ENCODE measurements around the gene TLE6. TPM values are rescaled to one million over a fixed set of nuclear protein-coding genes. Genes with fewer than 3 reads are reported as not detected.

Gene TLE6
- total and polyA plus RNA-seq, 2 of the 13 experiments (the other 11 are each of a cell fraction or from before 2014, with no cell fraction given), result 0.24 to 5.5 TPM

GRCh38 chr19:3036119-3036976 is 59.0 kb downstream of the TLE6 start (continued):
- TF ChIP-seq, protein P1, sequence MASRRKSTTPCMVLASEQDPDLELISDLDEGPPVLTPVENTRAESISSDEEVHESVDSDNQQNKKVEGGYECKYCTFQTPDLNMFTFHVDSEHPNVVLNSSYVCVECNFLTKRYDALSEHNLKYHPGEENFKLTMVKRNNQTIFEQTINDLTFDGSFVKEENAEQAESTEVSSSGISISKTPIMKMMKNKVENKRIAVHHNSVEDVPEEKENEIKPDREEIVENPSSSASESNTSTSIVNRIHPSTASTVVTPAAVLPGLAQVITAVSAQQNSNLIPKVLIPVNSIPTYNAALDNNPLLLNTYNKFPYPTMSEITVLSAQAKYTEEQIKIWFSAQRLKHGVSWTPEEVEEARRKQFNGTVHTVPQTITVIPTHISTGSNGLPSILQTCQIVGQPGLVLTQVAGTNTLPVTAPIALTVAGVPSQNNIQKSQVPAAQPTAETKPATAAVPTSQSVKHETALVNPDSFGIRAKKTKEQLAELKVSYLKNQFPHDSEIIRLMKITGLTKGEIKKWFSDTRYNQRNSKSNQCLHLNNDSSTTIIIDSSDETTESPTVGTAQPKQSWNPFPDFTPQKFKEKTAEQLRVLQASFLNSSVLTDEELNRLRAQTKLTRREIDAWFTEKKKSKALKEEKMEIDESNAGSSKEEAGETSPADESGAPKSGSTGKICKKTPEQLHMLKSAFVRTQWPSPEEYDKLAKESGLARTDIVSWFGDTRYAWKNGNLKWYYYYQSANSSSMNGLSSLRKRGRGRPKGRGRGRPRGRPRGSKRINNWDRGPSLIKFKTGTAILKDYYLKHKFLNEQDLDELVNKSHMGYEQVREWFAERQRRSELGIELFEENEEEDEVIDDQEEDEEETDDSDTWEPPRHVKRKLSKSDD (CRISPR knock-in tag; IDR thresholded peaks at IDR 0.05; ENCODE audit: low read depth), result no peak
- peak; percentile 76 for TF ChIP-seq RXRA (CRISPR knock-in tag; IDR thresholded peaks at IDR 0.05)
- no peak for TF ChIP-seq CHD2 (IDR thresholded peaks at IDR 0.05; ENCODE audit: low read depth, low read length)
- no peak for TF ChIP-seq SRSF4 (IDR thresholded peaks at IDR 0.05; ENCODE audit: low read depth, low read length, poor library complexity, severe bottlenecking)
- TF ChIP-seq MLX (CRISPR knock-in tag; IDR thresholded peaks at IDR 0.05), result no peak
- no peak for TF ChIP-seq NFAT5 (CRISPR knock-in tag; IDR thresholded peaks at IDR 0.05)
- TF ChIP-seq, protein P2, sequence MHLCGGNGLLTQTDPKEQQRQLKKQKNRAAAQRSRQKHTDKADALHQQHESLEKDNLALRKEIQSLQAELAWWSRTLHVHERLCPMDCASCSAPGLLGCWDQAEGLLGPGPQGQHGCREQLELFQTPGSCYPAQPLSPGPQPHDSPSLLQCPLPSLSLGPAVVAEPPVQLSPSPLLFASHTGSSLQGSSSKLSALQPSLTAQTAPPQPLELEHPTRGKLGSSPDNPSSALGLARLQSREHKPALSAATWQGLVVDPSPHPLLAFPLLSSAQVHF (CRISPR knock-in tag; IDR thresholded peaks at IDR 0.05), result no peak
- TF ChIP-seq ATF3 (CRISPR knock-in tag; IDR thresholded peaks at IDR 0.05), result no peak
- TF ChIP-seq GABPA (IDR thresholded peaks at IDR 0.05; ENCODE audit: low read depth, low read length), result no peak
- no peak for TF ChIP-seq GABPA (CRISPR knock-in tag; IDR thresholded peaks at IDR 0.05; ENCODE audit: low read depth)
- no peak for TF ChIP-seq CAMTA2 (CRISPR knock-in tag; IDR thresholded peaks at IDR 0.05; ENCODE audit: borderline replicate concordance)
- TF ChIP-seq ZNF75D (CRISPR knock-in tag; IDR thresholded peaks at IDR 0.05; ENCODE audit: borderline replicate concordance), result no peak
- TF ChIP-seq, protein P3, sequence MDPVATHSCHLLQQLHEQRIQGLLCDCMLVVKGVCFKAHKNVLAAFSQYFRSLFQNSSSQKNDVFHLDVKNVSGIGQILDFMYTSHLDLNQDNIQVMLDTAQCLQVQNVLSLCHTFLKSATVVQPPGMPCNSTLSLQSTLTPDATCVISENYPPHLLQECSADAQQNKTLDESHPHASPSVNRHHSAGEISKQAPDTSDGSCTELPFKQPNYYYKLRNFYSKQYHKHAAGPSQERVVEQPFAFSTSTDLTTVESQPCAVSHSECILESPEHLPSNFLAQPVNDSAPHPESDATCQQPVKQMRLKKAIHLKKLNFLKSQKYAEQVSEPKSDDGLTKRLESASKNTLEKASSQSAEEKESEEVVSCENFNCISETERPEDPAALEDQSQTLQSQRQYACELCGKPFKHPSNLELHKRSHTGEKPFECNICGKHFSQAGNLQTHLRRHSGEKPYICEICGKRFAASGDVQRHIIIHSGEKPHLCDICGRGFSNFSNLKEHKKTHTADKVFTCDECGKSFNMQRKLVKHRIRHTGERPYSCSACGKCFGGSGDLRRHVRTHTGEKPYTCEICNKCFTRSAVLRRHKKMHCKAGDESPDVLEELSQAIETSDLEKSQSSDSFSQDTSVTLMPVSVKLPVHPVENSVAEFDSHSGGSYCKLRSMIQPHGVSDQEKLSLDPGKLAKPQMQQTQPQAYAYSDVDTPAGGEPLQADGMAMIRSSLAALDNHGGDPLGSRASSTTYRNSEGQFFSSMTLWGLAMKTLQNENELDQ (CRISPR knock-in tag; IDR thresholded peaks at IDR 0.05; ENCODE audit: borderline replicate concordance), result no peak
- TF ChIP-seq ETV5 (CRISPR knock-in tag; IDR thresholded peaks at IDR 0.05; ENCODE audit: borderline replicate concordance), result peak; percentile 60; the same call in 1 of the 2 replicates

All from HepG2 (cell line).